Measurements from ENCODE around the gene DEK. TPM values are rescaled to one million over a fixed set of nuclear protein-coding genes. Genes with fewer than 3 reads are reported as not detected.

DEK gene
- polyA plus RNA-seq, 1 of the 3 experiments (the other 2 are of a cell fraction) = 34.2 TPM

GRCh38 chr6:18182568-18182967 is 81.8 kb downstream of the DEK start:
- 84% methylated on average over 4 of the region's 4 CpGs for WGBS (ENCODE audit: low lambda C conversion rate)
- TF ChIP-seq CHD2 (IDR thresholded peaks at IDR 0.05; ENCODE audit: low read length, partially characterized antibody) (no peak), RCOR1 (IDR thresholded peaks at IDR 0.05; ENCODE audit: low read length) (no peak)
- CTCF ChIA-PET = interaction anchor here (1.0 kb wide), 1 partner anchor 11 kb away, joined by 3 read pairs; no protein-coding TSS in a partner anchor

GRCh38 chr6:18179770-18180356 is 84.5 kb downstream of the DEK start:
- peaks cover 0 to 7% of the 10 kb centered on the region in 2 experiments for H3K36me3 ChIP-seq (replicated peaks in 1 of 2; ENCODE audit: control insufficient read depth in 1 of 2, insufficient read depth in 2 of 2, low read length in 1 of 2)
- no peaks in the 10 kb centered on the region for H3K4me1 ChIP-seq (ENCODE audit: control insufficient read depth in 1 of 2, insufficient read depth in 2 of 2, low read depth in 1 of 2, low read length in 1 of 2)
- no peak overlapping the region for H3K9ac ChIP-seq
- TF ChIP-seq RAD21 (IDR thresholded peaks at IDR 0.05; ENCODE audit: low read length) = no peak
- no peak for TF ChIP-seq FOXJ3 (CRISPR knock-in tag; IDR thresholded peaks at IDR 0.05)
- no peak for TF ChIP-seq RXRA (IDR thresholded peaks at IDR 0.05; ENCODE audit: borderline replicate concordance, low read depth)
- TF ChIP-seq NRF1 (IDR thresholded peaks at IDR 0.05; ENCODE audit: low read depth, low read length) = no peak
- TF ChIP-seq CHD2 (IDR thresholded peaks at IDR 0.05; ENCODE audit: low read length, partially characterized antibody) = no peak
- no peak for TF ChIP-seq GABPA (IDR thresholded peaks at IDR 0.05; ENCODE audit: low read depth)
- no peak for TF ChIP-seq TEAD4 (IDR thresholded peaks at IDR 0.05; ENCODE audit: borderline replicate concordance, insufficient read depth)
- no peak for TF ChIP-seq EP300 (IDR thresholded peaks at IDR 0.05; ENCODE audit: borderline replicate concordance in 1 of 2, low read depth in 1 of 2, low read length in 1 of 2)
- no peak for TF ChIP-seq ELF1 (IDR thresholded peaks at IDR 0.05)
- no peak for TF ChIP-seq MAX (IDR thresholded peaks at IDR 0.05; ENCODE audit: low read depth)
- TF ChIP-seq ZBTB33 (IDR thresholded peaks at IDR 0.05; ENCODE audit: borderline replicate concordance, low read depth) = no peak
- no peak for TF ChIP-seq EZH2phosphoT487 (IDR thresholded peaks at IDR 0.05; ENCODE audit: borderline replicate concordance, low read depth)
- no peak for TF ChIP-seq TCF12 (IDR thresholded peaks at IDR 0.05)
- TF ChIP-seq PBX3 (IDR thresholded peaks at IDR 0.05) = no peak
- no peak for TF ChIP-seq TAF1 (IDR thresholded peaks at IDR 0.05; ENCODE audit: borderline replicate concordance, low read depth, low read length)
- TF ChIP-seq USF2 (IDR thresholded peaks at IDR 0.05; ENCODE audit: borderline replicate concordance, low read depth, low read length) = no peak
- TF ChIP-seq GATA2 (CRISPR knock-in tag; IDR thresholded peaks at IDR 0.05) = no peak
- no peak for TF ChIP-seq POLR2AphosphoS5 (IDR thresholded peaks at IDR 0.05; ENCODE audit: low read depth, low read length)
- TF ChIP-seq MXI1 (IDR thresholded peaks at IDR 0.05; ENCODE audit: low read depth, low read length) = no peak
- no peak for TF ChIP-seq SIN3A (IDR thresholded peaks at IDR 0.05; ENCODE audit: borderline replicate concordance, low read depth, low read length)
- H3K4me3 ChIP-seq (ENCODE audit: low read depth in 2 of 2, low read length in 1 of 2) = no peak overlapping the region
- H3K9me3 ChIP-seq = no peaks in the 10 kb centered on the region
- H3K27ac ChIP-seq (ENCODE audit: low read depth in 2 of 2, low read length in 1 of 2) = no peak overlapping the region
- no peaks in the 10 kb centered on the region for H4K20me1 ChIP-seq (ENCODE audit: insufficient read depth)
- no peak for DNase-seq
- no peak overlapping the region for H2AFZ ChIP-seq (ENCODE audit: low read depth)
- no peaks in the 10 kb centered on the region for H3K79me2 ChIP-seq (ENCODE audit: insufficient read depth)
- POLR2A ChIA-PET = no interaction called here
- H3K4me2 ChIP-seq = no peak overlapping the region
- H3K9me2 ChIP-seq = no peaks in the 10 kb centered on the region
- H3F3A ChIP-seq (replicated peaks; ENCODE audit: insufficient read depth) = peaks cover 4% of the 10 kb centered on the region
- no peaks in the 10 kb centered on the region for H3K27me3 ChIP-seq (ENCODE audit: insufficient read depth)
- 91% methylated on average over 5 of the region's 5 CpGs for WGBS (ENCODE audit: low lambda C conversion rate)
- CTCF ChIA-PET = no interaction called here

More at GRCh38 chr6:18182568-18182967, 81.8 kb downstream of the DEK start:
- no peaks in the 10 kb centered on the region for H3K27me3 ChIP-seq (ENCODE audit: insufficient read depth)
- H3K27ac ChIP-seq (ENCODE audit: low read depth in 2 of 2, low read length in 1 of 2) = no peak overlapping the region
- POLR2A ChIA-PET = no interaction called here
- peaks cover 4% of the 10 kb centered on the region for H3F3A ChIP-seq (replicated peaks; ENCODE audit: insufficient read depth)
- peaks cover 0 to 3% of the 10 kb centered on the region in 2 experiments for H3K36me3 ChIP-seq (replicated peaks in 1 of 2; ENCODE audit: control insufficient read depth in 1 of 2, insufficient read depth in 2 of 2, low read length in 1 of 2)
- no peak overlapping the region for H3K9ac ChIP-seq
- no peaks in the 10 kb centered on the region for H4K20me1 ChIP-seq (ENCODE audit: insufficient read depth)
- no peak overlapping the region for H3K4me3 ChIP-seq (ENCODE audit: low read depth in 2 of 2, low read length in 1 of 2)
- H3K4me1 ChIP-seq (ENCODE audit: control insufficient read depth in 1 of 2, insufficient read depth in 2 of 2, low read depth in 1 of 2, low read length in 1 of 2) = no peaks in the 10 kb centered on the region
- no peaks in the 10 kb centered on the region for H3K79me2 ChIP-seq (ENCODE audit: insufficient read depth)
- H3K9me2 ChIP-seq = no peaks in the 10 kb centered on the region
- no peak for DNase-seq
- H2AFZ ChIP-seq (ENCODE audit: low read depth) = no peak overlapping the region
- no peaks in the 10 kb centered on the region for H3K9me3 ChIP-seq
- no peak overlapping the region for H3K4me2 ChIP-seq

Measured in SK-N-SH (cell line).